HepG2 (cell line): Measurements from ENCODE around the gene PRKCZ. TPM values are rescaled to one million over a fixed set of nuclear protein-coding genes. Genes with fewer than 3 reads are reported as not detected.

Experiments
- DMAP1 ChIP-seq: IDR thresholded peaks from 2 replicates; pipeline ENCODE4 v1.6.1; 2016
- FOXK2 ChIP-seq: fragments of 450-650 bp; IDR thresholded peaks from 2 replicates; pipeline ENCODE4 v1.6.1; 2016
- HMGA1 ChIP-seq: sonication (generic); formaldehyde crosslinking; conservative IDR thresholded peaks from 2 replicates; pipeline ENCODE4 v1.4.0; 2020; ENCODE audit warnings: missing genetic modification reagents
- NCOA5 ChIP-seq: sonication (generic); formaldehyde crosslinking; IDR thresholded peaks from 2 replicates; pipeline ENCODE4 v1.4.0; 2020; ENCODE audit warnings: missing genetic modification reagents
- NFE2 ChIP-seq: sonication (generic); formaldehyde crosslinking; IDR thresholded peaks from 2 replicates; pipeline ENCODE4 v1.4.0; 2020; ENCODE audit warnings: missing genetic modification reagents
- NR2F6 ChIP-seq, 2 experiments: IDR thresholded peaks; 2 replicates each; pipeline ENCODE4 v1.6.1; 2016; ENCODE audit warnings: antibody characterized with exemption in 1 of 2, mild to moderate bottlenecking in 1 of 2
- RORA ChIP-seq: sonication (generic); formaldehyde crosslinking; IDR thresholded peaks from 2 replicates; pipeline ENCODE4 v1.5.0; 2020; ENCODE audit warnings: mild to moderate bottlenecking, missing genetic modification reagents, moderate library complexity
- SOX6 ChIP-seq, 2 experiments: fragments of 450-650 bp in 1 of 2; sonication (generic) in 1 of 2; formaldehyde crosslinking in 1 of 2; IDR thresholded peaks; 2 replicates each; pipeline versions ENCODE4 v1.4.0 to v1.6.1; 2017 to 2020; ENCODE audit warnings: antibody characterized with exemption in 1 of 2, mild to moderate bottlenecking in 1 of 2, missing genetic modification reagents in 1 of 2
- TGIF2 ChIP-seq: IDR thresholded peaks from 2 replicates; pipeline ENCODE4 v1.6.1; 2016; ENCODE audit warnings: control low read depth, missing compliant biosample characterization
- TOE1 ChIP-seq: sonication (generic); formaldehyde crosslinking; IDR thresholded peaks from 2 replicates; pipeline ENCODE4 v1.4.0; 2020; ENCODE audit warnings: mild to moderate bottlenecking, missing genetic modification reagents
- ZBTB46 ChIP-seq: sonication (generic); formaldehyde crosslinking; IDR thresholded peaks from 2 replicates; pipeline ENCODE4 v1.4.0; 2020; ENCODE audit warnings: mild to moderate bottlenecking, missing genetic modification reagents, borderline replicate concordance
- ZNF569 ChIP-seq: sonication (generic); formaldehyde crosslinking; IDR thresholded peaks from 2 replicates; pipeline ENCODE4 v1.5.0; 2020; ENCODE audit warnings: mild to moderate bottlenecking, missing genetic modification reagents, moderate library complexity, borderline replicate concordance
- ZNF576 ChIP-seq: sonication (generic); formaldehyde crosslinking; IDR thresholded peaks from 2 replicates; pipeline ENCODE4 v1.4.0; 2020; ENCODE audit warnings: mild to moderate bottlenecking, missing genetic modification reagents
- ZNF850 ChIP-seq: sonication (generic); formaldehyde crosslinking; conservative IDR thresholded peaks from 2 replicates; pipeline ENCODE4 v1.9.0; 2021; ENCODE audit warnings: mild to moderate bottlenecking, missing genetic modification reagents
- polyA plus RNA-seq, 8 experiments: library from polyadenylated mRNA; depleted of rRNA in 3 of 8; stranded (reverse) in 7 of 8; unstranded in 1 of 8; fragments of >200 nt; fragmentation: Illumina TruSeq in 4 of 8; extraction: Trizol in 4 of 8; gene quantifications; 2 replicates each; pipeline versions ENCODE4 v1.2.1 to v1.2.3, GENCODE V29; 2011 to 2016; ENCODE audit warnings: low read depth in 4 of 8, missing spikeins in 1 of 8, mixed read lengths in 1 of 8; ENCODE audit not compliant: insufficient read depth in 1 of 8
- total RNA-seq, 5 experiments: library from RNA; depleted of rRNA; stranded (reverse); fragments of >200 nt; fragmentation: Illumina TruSeq; extraction: Trizol; gene quantifications; 2 replicates each; pipeline ENCODE4 v1.2.3, GENCODE V29; 2016; ENCODE audit warnings: low read depth in 1 of 5
- TF ChIP-seq, protein P1 (sequence below): sonication (generic); formaldehyde crosslinking; IDR thresholded peaks from 2 replicates; pipeline ENCODE4 v1.9.0; 2021; ENCODE audit warnings: mild to moderate bottlenecking, missing genetic modification reagents
- TF ChIP-seq, protein P2 (sequence below), 2 experiments: fragments of 450-650 bp in 1 of 2; sonication (generic) in 1 of 2; formaldehyde crosslinking; IDR thresholded peaks; 2 replicates each; pipeline versions ENCODE4 v1.5.0 to v1.8.0; 2020 to 2022; ENCODE audit warnings: mild to moderate bottlenecking in 1 of 2, missing genetic modification reagents in 1 of 2
- TF ChIP-seq, protein P3 (sequence below): sonication (generic); formaldehyde crosslinking; IDR thresholded peaks from 2 replicates; pipeline ENCODE4 v1.5.1; 2020; ENCODE audit warnings: mild to moderate bottlenecking, moderate library complexity, missing genetic modification reagents

Gene PRKCZ
- total and polyA plus RNA-seq, 2 of the 13 experiments (the other 11 are each of a cell fraction or from before 2014, with no cell fraction given) = 34.7 to 85.2 TPM

DNA sequence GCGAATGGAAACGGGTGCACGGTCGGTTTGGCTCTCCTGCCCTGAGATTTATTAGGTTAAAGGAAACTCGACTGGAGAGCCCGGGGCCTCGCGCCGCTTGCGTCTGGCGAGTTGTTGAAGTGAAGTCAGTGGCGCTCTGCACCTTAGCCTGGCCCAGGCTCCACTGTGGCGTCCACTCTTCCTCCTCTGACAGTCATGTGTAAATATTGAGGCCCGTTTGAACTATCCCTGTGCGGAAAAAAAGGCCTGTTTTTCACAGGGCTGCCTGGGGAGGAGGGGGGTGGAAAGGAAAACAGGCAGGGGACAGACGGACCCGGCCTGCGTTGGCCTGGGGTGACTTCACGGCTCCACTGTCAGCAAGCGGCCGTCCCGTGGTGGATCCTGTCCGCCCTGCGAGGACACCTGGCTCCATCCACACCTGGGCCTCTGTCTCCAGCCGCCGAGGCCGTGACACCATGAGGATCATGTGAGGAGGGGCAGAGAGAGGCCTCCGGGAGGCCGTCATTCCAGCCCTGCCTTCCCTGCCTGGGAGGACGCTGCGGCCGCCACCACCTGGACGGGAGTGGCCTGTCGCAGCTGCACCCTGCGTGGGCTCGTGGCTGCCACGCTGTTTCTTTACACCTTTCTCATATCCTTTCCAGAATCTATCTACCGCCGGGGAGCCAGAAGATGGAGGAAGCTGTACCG, 84.6 kb downstream of the PRKCZ start (continued):
- TF ChIP-seq, protein P1, sequence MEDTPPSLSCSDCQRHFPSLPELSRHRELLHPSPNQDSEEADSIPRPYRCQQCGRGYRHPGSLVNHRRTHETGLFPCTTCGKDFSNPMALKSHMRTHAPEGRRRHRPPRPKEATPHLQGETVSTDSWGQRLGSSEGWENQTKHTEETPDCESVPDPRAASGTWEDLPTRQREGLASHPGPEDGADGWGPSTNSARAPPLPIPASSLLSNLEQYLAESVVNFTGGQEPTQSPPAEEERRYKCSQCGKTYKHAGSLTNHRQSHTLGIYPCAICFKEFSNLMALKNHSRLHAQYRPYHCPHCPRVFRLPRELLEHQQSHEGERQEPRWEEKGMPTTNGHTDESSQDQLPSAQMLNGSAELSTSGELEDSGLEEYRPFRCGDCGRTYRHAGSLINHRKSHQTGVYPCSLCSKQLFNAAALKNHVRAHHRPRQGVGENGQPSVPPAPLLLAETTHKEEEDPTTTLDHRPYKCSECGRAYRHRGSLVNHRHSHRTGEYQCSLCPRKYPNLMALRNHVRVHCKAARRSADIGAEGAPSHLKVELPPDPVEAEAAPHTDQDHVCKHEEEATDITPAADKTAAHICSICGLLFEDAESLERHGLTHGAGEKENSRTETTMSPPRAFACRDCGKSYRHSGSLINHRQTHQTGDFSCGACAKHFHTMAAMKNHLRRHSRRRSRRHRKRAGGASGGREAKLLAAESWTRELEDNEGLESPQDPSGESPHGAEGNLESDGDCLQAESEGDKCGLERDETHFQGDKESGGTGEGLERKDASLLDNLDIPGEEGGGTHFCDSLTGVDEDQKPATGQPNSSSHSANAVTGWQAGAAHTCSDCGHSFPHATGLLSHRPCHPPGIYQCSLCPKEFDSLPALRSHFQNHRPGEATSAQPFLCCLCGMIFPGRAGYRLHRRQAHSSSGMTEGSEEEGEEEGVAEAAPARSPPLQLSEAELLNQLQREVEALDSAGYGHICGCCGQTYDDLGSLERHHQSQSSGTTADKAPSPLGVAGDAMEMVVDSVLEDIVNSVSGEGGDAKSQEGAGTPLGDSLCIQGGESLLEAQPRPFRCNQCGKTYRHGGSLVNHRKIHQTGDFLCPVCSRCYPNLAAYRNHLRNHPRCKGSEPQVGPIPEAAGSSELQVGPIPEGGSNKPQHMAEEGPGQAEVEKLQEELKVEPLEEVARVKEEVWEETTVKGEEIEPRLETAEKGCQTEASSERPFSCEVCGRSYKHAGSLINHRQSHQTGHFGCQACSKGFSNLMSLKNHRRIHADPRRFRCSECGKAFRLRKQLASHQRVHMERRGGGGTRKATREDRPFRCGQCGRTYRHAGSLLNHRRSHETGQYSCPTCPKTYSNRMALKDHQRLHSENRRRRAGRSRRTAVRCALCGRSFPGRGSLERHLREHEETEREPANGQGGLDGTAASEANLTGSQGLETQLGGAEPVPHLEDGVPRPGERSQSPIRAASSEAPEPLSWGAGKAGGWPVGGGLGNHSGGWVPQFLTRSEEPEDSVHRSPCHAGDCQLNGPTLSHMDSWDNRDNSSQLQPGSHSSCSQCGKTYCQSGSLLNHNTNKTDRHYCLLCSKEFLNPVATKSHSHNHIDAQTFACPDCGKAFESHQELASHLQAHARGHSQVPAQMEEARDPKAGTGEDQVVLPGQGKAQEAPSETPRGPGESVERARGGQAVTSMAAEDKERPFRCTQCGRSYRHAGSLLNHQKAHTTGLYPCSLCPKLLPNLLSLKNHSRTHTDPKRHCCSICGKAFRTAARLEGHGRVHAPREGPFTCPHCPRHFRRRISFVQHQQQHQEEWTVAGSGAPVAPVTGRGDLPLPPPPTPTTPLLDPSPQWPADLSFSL (CRISPR knock-in tag) = no peak
- TF ChIP-seq ZNF850 (CRISPR knock-in tag) (no peak), RORA (CRISPR knock-in tag) (no peak), NR2F6 (IDR thresholded peaks at IDR 0.05) (peak; percentile 16; the same call in 1 of the 2 replicates), NR2F6 (CRISPR knock-in tag; IDR thresholded peaks at IDR 0.05) (peak; percentile 41; the same call in 1 of the 2 replicates), DMAP1 (CRISPR knock-in tag) (peak; percentile 52; the same call in 1 of the 2 replicates), ZNF569 (no peak), HMGA1 (no peak), TGIF2 (CRISPR knock-in tag) (peak; percentile 60; the same call in 1 of the 2 replicates), FOXK2 (peak; percentile 35; the same call in 1 of the 2 replicates), NFE2 (CRISPR knock-in tag) (no peak), SOX6 (IDR thresholded peaks at IDR 0.05) (no peak), SOX6 (CRISPR knock-in tag; IDR thresholded peaks at IDR 0.05) (peak; percentile 39), NCOA5 (CRISPR knock-in tag) (no peak), ZNF576 (CRISPR knock-in tag) (no peak), TOE1 (CRISPR knock-in tag) (no peak), ZBTB46 (CRISPR knock-in tag) (no peak)
- TF ChIP-seq, protein P2, sequence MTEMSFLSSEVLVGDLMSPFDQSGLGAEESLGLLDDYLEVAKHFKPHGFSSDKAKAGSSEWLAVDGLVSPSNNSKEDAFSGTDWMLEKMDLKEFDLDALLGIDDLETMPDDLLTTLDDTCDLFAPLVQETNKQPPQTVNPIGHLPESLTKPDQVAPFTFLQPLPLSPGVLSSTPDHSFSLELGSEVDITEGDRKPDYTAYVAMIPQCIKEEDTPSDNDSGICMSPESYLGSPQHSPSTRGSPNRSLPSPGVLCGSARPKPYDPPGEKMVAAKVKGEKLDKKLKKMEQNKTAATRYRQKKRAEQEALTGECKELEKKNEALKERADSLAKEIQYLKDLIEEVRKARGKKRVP (CRISPR knock-in tag; IDR thresholded peaks at IDR 0.05) = no peak
- TF ChIP-seq, protein P3, sequence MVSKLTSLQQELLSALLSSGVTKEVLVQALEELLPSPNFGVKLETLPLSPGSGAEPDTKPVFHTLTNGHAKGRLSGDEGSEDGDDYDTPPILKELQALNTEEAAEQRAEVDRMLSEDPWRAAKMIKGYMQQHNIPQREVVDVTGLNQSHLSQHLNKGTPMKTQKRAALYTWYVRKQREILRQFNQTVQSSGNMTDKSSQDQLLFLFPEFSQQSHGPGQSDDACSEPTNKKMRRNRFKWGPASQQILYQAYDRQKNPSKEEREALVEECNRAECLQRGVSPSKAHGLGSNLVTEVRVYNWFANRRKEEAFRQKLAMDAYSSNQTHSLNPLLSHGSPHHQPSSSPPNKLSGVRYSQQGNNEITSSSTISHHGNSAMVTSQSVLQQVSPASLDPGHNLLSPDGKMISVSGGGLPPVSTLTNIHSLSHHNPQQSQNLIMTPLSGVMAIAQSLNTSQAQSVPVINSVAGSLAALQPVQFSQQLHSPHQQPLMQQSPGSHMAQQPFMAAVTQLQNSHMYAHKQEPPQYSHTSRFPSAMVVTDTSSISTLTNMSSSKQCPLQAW (CRISPR knock-in tag) = no peak; the same call in 1 of the 2 replicates
